Middle frontal gyrus (tissue), 1 donor: Measurements from ENCODE around the gene CHCHD10.

Source experiments
- DNase-seq: peaks from one replicate; pipeline ENCODE4 v3.0.0-alpha.2; 2015; ENCODE audit warnings: low spot score; ENCODE audit errors: extremely low spot score

Gene CHCHD10

DNA sequence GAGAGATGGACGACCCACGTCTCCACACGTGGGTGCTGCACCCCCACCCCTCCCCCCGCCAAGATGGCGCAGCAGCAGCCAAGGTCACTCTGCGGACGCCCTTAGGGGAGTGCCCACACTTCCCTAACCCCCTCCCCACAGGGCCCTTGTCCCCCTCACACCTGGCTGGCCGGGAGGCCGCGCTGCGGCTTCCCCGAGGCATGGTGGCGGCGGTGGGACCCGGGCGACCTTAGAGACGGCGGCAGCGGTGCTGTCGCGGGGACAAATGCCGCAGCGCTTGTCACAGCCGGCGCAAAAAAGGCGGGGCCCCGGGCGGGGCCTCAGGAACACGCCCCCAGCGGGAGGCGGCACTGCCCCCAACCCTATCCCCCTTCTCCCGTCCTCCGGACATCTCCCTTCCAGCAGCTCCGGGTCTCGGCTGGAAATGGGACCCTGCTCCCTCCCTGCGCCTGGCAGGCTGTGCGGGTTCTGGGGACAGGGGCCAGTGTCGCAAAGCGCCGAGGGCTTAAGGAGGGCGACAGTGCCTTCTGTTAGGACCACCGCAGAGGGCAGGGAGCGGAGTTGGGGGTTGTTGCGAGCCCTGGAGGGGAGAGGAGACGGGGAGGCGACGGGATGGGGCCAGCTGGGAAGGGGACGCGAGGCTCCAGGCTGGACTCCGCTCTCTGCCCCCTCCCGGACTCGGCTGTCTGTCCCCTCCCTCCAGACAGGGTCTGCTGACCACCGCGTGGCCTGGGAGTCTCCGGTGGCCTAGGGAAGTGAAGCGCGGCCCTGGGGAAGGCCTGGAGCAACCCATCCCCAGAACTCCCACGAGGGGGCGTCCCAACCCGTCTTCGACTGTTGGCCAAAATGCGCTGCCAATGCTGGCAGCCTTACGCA, at the start of gene CHCHD10:
CHCHD10 (minus strand) TSS at position 300 of the 876 bp plus-strand sequence; CDS start at position 202, 98 bp downstream.
- peak; percentile 77 for DNase-seq

DNA sequence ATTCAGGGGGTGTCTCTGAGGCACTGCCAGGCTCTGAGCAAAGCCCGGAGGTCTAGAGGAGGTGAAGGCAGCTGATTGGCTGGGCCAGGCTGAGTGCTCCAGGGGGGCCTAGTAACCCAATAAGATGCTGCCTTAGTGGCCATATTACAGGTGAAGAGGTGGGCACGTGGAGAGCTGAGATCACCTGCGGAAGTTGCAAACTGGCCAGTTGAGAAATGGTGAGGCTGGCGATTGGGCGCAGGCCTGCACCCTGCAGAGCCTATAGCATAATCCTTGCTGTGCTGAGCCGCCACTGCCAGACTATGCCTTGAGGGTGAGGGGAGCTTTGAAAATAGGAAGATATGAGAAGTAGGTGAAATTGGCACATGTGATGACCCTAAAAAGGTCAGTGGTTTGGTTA, 49.4 kb upstream of the CHCHD10 start:
- no peak for DNase-seq

DNA sequence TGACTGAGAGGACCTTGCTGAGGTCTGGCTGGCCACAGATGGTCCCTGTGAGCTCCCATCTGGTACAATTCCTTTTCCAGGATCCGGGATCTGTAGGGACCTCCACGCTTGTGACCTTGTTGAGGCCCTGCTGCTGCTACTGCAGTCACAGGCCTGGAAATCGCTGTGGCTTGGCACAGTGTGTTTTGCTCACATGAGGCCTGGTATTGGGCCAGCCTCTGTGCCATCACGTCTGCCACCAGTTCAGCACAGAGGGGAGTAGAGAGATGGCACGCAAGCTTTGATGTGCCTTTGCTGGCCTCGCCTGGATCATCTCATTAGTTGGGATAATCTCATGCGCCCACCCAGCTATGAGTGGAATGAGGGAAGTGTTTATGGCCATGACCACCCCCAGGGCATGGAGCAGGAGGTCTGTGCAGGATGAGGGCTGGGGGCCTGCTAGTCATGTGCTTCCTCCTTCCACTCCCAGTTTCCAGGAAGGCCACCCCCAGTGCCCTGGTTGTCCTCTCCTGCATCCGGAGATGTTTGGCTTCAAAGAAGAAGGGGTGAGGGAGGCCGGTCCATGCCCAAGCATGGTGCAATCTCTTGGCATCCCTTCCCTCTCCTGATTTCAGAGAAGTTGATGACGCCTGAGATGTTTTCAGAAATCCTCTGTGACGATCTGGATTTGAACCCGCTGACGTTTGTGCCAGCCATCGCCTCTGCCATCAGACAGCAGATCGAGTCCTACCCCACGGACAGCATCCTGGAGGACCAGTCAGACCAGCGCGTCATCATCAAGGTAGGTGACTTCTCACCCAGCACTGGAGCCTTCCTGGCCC, 48.6 kb upstream of the CHCHD10 start:
- DNase-seq: peak; percentile 38

DNA sequence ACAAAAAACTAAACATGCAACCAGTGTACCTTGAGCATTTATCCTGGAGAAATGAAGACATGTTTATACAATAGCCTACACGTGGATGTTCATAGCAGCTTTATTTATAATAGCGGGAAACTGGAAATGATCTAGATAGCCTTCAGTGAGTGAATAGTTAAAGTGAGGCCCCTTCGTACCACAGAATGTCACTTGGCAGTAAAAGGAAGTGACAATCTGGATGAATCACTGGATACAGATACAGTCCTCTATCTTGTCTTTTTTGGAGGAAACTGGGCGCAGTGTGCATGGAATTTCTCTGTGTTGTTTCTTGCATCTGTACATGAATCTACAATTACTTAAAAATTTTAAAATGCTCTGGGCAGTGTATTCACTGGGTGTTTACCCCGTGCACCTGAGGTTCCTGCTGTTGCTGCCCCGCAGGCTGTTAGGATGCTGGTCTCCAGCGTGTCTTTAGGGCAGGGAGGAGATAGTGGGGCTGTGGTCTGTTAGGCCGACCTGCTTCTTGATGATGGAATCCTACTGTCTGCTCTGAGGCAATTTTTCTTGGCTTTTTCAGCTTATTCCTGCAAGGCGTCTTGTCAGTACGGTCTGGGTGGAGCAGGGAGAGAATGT, 47.9 kb upstream of the CHCHD10 start:
- DNase-seq: no peak

DNA sequence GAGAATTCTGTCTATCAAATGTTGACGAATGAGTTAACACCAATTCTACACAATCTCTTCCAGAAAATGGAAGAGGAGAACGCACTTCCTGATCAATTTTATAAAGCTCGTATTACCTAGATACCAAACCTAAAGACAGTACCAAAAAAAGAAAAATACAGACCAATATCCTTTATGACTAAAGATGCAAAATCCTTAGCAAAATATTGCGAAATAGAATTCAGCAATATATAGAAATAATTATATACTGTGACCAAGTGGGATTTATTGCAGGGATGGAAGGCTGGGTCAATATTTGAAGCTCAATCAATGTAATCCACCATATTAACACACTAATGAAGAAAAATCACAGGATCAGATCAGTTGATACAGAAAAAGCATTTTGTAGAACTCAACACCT, 44.6 kb upstream of the CHCHD10 start:
- no peak for DNase-seq

DNA sequence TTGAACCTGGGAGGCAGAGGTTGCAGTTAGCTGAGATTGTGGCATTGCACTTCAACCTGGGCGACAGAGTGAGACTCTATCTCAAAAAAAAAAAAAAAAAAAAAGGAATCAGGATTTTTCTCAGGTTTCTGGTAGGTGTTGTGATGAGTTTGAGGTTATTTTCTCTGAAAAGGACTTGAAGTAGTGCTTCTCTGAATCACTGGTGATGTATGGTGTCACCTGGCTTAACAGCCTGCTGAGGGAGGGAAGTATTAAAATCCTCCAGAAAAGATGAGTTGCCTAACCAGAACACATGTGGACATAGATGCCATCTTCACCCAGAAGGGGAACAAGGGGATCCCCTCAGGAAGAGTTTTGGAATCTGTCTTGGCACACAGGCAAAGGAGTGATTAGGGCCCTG, 39.1 kb upstream of the CHCHD10 start:
- DNase-seq: no peak

DNA sequence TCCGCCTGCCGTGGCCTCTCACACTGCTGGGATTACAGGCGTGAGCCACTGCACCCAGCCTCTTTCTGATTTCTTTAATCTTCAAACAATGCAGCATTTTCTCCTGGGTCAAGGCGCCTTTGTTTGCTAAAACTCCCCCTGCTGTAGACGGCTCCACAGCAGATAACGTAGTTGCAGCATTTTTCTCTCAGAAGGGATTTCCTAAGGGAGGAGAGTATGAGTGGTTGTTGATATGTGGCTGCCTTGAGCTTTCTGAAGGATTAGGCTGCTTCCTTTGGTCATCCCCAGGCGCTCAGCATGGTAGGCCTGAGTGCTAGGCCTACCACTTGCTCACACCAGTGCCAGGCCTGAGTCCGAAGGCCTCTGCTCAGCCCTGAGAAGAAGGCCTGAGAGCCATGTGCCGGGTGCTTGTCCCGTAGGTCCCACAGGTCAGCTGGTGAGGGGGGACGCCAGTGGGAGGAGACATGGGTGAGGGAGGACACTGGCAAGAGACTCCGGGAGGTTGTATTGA, 37.1 kb upstream of the CHCHD10 start:
- DNase-seq: no peak

DNA sequence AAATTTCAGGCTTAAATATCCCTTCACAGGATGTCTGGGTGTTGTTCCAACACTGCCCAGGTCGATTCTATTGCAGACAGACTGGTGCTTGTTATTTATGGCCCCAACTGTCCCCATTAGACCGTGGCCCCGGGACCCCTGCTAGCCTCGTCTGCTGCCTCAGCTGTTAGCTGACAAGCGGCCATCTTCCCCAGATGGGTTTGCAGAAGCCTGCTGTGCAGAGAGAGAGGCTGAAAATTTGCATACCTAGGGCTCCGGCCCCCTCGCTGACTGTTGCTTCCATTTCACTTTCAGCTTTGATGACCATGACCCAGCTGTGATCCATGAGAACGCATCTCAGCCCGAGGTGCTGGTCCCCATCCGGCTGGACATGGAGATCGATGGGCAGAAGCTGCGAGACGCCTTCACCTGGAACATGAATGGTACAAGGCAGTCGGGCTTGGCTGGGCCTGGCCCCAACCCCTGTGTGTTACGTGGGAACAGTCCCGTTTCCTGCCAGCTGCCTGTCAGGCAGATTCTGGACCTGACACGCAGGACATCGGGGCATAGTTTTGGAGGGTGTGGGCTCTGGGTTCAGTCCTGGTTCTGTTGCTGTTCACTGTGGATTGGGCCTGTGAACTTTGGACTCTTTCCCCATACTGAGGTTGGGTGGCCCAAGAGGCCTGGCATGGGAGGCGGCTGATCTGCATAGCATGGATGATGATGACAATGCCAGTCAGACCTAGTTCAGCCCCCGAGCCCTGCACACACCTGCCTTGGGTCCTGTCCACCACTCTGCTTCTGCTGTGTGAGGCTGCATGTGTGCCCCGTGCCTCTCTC, 35.4 kb upstream of the CHCHD10 start:
- no peak for DNase-seq

DNA sequence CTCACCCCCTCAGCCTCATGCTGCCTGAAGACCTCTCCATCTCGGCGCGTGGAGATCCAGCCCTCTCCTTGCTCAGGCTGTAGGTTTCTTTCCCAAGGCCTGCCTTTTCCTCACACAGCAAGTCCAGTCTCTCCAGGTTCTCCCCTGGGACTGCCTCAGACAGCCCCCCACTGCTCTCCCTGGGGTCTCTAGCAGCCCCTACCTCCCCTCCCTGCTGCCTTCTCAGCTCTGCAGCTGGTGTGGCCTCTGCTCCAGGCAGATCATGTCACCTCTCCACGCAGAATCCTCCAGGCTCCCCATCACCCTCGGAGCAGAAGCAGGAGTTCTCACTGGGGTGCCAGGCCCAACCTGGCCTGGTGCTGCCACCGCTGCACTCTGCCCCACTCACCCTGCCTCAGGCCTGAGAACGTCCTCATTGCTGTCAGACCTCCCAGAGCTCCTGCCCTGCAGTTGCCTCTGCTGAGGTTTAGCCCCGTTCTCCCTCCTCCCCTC, 34.2 kb upstream of the CHCHD10 start:
- DNase-seq: no peak

DNA sequence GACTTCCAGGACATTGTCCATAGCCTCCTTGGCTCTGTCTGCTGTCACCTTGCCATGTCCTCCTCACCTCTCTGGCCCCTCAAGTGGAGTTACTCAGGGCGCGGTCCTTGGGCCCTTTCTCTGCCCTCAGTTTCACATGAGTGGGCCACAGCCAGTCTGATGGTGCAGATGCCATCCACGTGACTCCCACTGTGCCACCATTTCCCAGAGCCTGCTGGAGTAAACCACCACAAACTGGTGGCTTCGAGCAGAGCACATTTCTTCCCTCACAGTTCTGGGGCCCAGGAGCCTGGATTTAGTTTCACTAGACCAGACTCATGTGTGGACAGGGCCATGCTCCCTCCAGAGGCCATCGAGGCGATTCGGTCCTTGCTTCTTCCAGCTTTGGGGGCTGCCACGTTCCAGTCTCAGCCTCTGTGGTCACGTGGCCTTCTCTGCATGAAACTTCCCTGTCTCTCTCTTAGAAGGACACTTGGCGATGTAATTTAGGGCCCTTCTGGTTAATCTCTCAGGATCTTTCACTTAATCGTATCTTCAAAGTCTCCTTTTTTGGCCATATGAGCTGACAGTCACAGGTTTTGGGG, 33.6 kb upstream of the CHCHD10 start:
- no peak for DNase-seq

DNA sequence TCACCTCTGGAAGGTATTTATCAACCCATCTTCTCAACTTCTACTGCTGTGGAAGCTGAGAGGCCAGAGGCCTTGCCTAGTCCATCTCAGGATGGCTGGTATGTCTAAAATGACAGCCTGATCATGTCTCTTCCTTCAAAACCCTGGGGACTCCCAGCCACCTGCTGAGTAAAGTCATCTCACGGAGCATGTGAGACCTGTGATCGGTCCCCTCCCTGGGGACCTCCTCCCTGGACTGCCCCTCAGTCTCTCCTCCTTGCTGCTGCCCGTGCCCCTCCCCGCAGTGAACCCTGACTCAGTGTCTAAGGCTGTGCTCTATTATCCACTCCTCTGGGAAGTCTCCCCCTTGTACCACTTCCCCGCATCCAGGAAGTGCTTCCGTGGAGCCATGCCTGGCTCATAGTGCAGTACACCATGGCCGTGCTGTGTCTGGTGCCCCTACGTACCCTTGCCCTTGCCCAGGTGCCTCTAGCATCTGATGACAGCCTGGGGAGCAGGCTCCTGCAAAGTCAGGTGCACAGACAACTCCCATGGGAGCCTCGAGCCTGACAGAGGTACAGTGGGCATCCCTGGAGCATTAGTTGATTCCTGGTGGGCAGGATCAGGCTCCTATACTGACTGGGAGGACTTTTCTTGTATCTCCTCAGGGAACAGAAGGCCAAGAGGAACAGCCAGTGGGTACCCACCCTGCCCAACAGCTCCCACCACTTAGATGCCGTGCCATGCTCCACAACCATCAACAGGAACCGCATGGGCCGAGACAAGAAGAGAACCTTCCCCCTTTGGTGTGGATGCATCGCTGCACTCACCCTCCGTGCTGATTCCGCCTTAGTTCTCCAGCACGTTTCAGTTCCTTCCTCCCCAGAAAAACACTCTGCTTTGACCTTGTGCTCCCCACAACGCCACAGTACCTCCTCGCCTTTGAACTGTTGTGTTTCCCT, 32.8 kb upstream of the CHCHD10 start:
- no peak for DNase-seq

DNA sequence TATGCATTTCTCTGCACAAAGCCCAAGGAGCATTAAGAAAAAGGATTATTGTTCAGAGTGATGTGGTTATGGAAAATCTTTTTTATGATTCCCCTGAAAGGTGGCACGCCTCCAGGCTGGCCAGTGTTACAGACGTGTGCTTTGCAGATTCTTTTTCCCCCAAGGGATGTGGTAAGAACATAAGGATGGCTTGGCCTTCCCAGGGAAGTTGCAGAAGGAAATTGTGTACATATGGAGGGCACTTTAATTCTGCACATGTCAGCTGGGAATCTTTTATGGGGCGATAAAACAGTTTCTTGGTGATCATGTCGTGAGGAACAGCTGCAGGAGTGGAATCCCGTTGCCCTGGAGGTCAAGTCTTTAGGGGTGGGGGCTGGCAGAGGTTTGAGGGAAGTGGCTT, 28.7 kb upstream of the CHCHD10 start:
- DNase-seq: no peak

DNA sequence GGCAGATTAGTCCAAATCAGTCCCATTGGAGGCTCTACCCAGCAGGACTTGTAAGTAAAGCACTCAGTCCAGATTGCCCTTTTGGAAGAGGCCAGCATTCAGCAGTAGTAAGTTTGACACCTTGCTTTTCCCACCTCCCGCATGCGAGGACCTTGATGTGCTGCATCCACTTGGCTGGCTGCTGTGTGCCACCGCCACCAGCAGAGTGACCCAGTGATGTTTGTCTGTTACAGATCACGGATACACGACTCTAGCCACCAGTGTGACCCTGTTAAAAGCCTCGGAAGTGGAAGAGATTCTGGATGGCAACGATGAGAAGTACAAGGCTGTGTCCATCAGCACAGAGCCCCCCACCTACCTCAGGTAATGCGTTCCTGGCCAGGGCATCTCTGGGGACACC, 25.6 kb upstream of the CHCHD10 start:
- no peak for DNase-seq

DNA sequence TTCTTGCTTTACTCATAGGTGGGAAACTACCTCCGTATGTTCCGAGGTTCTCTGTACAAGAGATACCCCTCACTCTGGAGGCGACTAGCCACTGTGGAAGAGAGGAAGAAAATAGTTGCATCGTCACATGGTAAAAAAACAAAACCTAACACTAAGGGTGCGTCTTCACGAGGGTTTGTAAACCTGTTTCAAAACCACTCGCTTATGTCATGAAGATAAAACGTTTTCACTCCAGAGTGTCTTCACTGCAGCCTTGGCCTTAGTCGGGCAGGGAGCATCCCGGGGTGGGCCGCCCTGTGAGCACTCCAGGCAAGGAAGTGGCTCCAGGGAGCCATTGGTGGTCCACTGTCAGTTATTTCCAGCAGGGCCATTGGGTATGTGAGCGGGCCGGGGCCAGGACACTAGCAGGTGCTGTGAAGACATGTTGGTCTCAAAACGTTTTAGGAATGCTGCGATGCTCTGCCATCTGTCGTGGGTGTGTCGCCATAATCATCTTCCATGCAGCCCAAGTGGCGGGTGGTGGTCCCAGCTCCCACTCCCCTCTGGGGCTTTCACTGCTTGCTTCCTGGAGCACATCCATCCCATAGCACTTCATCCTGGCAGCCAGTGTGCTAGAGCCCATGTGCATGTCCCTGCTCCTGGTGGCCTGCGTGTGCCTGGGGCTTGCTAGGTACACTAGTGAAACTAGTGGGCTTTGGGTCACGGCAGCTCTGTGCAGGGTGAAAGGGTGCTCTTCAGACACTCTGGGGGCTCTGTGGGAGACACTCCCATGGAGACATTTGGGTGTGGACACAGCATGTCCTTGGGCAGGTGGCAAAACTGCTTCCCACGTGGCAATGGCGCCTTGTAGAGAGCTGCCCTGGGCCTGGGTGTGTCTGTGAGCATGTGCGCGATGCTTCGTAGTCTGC, 24.2 kb upstream of the CHCHD10 start:
- DNase-seq: no peak

DNA sequence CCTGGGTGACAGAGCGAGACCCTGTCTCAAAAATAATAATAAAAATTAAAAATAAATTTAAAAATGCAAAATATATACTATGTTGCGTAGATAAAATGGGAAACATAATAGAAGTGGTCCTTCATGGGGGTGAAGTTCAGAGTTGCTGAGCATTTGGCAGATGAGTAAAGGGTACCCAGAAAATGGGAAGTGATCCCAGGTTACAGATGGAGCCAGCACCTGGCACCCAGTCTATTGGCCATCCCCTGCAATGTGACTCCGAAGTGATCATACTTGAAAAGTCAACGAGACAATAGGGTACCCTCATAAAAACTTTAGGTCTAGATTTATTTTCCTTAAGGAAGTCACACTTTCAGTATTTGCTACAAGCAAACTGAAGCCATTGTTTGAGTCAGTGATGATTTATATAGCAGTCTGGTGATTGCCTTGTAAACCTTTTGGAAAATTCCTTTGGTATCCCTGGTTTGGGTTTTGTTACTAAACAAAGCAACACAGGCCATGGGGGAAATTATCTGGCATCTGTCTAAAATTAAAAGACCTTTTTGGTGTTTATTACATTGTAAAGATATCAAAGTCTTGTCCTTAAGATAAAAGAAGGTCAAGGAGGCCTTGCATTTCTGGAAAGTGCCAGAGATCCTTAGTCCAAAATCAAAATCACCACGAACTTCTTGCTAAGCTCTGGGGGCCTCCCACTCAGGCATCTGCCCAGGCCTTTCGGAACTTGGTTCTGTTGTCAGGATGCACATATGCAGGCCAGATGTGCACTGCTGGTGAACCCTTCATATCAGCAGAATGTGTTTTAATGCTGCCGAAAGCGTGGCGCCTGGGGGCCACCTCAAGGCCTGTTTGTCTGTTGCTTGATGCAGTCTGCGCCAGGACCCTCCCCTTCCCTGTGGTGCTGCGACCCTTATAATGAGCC, 23.3 kb upstream of the CHCHD10 start:
- DNase-seq: no peak

DNA sequence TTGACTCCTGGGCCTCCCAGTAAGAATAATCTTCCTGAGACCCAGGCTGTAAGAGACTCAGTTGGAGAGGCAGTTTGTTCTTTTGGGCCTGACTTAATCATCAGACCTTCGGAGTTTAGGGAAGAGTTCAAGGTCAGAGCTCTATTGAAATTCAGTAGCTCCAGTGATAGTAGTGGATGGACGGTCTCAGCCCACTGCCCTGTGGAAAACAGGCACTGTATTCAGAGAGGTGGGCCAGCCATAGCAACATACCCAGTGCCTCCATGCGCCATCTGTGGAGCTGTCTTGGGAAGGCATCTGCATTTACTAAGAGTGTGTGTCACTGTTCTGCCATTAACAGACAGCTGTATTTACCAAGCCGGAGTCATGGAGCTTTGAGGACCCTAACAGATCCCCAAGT, 21.9 kb upstream of the CHCHD10 start:
- no peak for DNase-seq

DNA sequence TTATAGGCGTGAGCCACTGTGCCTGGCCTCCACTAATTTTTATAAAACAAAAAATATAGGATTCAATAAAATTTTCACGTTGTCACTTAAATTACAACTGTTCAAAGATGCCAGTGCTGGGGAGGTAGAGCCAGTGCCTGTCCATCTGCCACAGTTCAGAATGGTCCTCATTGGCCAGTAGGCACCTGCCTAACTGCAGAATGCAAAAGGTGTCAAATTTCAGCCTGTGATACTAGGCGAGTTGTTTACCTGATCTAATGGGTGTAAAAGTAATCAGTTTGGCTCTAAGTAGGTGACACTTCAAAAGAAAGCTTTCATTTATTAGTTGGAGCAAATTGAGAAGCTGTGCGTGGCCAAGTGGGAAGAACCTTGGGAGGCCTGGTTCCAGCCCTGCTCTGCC, 21.3 kb upstream of the CHCHD10 start:
- DNase-seq: no peak
